K562 (cell line): ENCODE measurements around the gene CPM. TPM values are rescaled to one million over a fixed set of nuclear protein-coding genes. Genes with fewer than 3 reads are reported as not detected.

Source experiments
- ATAC-seq: fragments of 200-7000 bp; cut with Tn5 transposase; 3 replicates; pipeline ENCODE4 v1.9.1; 2020; ENCODE audit warnings: moderate library complexity
- BruUV-seq: library from RNA; stranded (reverse); fragments of 400-500 nt; replicated peaks from 2 replicates; lab custom pipeline; 2021; lab: Mats Ljungman, UMichigan
- CTCF ChIA-PET: fragments of 300-600 bp; formaldehyde crosslinking; extraction: SDS; loops from one replicate; lab custom pipeline; 2021; ENCODE audit warnings: low intra/inter-chr PET ratio; lab: Yijun Ruan, JAX
- POLR2A ChIA-PET: fragments of 300-600, 350-650 bp; sonication (Branson Sonifier 250); formaldehyde crosslinking; extraction: SDS; loops from one replicate; lab custom pipeline; 2021; ENCODE audit warnings: antibody characterized with exemption, inconsistent platforms; lab: Yijun Ruan, JAX
- DNase-seq, 4 experiments: peaks; one replicate each; pipeline versions ENCODE4 v3.0.0 to v3.0.0-alpha.2; 2011 to 2018; ENCODE audit warnings: low spot score in 3 of 4, mixed read lengths in 3 of 4; ENCODE audit errors: extremely low read depth in 1 of 4
- FAIRE-seq: peaks from 2 replicates; lab custom pipeline; 2011; peaks lifted over from hg19 to GRCh38; lab: Jason Lieb, UNC
- H2AFZ ChIP-seq: 2 replicates; pipeline ENCODE4 v1.6.0; 2011; ENCODE audit warnings: low read depth, low read length, control low read depth, inconsistent platforms
- H3K27ac ChIP-seq: fragments of 200-600 bp; 3 replicates; pipeline ENCODE4 v1.8.0; 2011; ENCODE audit warnings: low read depth, mild to moderate bottlenecking, control low read depth, inconsistent platforms, low read length, moderate library complexity, mixed read lengths; ENCODE audit errors: extremely low read depth
- H3K27me3 ChIP-seq, 2 experiments: fragments of 300-600 bp in 1 of 2; 2 replicates in 1 of 2; 3 replicates in 1 of 2; pipeline versions ENCODE4 v1.6.0 to v1.8.0; 2011; ENCODE audit warnings: inconsistent platforms in 2 of 2, low read length in 2 of 2, mild to moderate bottlenecking in 1 of 2, mixed read lengths in 1 of 2, moderate library complexity in 1 of 2; ENCODE audit not compliant: control insufficient read depth in 2 of 2, insufficient read depth in 2 of 2
- H3K36me3 ChIP-seq: fragments of 300-600 bp; 3 replicates; pipeline ENCODE4 v1.8.0; 2011; ENCODE audit warnings: mild to moderate bottlenecking, low read length, inconsistent platforms; ENCODE audit not compliant: control insufficient read depth, insufficient read depth
- H3K4me1 ChIP-seq, 2 experiments: fragments of 200-600 bp in 1 of 2; replicated peaks in 1 of 2; 2 replicates in 1 of 2; 3 replicates in 1 of 2; pipeline versions ENCODE4 v1.5.1 to v1.8.0; 2011; ENCODE audit warnings: inconsistent platforms in 2 of 2, low read length in 2 of 2, mild to moderate bottlenecking in 1 of 2, mixed read lengths in 1 of 2, moderate library complexity in 1 of 2; ENCODE audit not compliant: control insufficient read depth in 2 of 2, insufficient read depth in 2 of 2
- H3K4me2 ChIP-seq: 2 replicates; pipeline ENCODE4 v1.6.1; 2011; ENCODE audit warnings: low read length, control low read depth, inconsistent platforms, mixed read lengths; ENCODE audit not compliant: insufficient read depth
- H3K4me3 ChIP-seq: fragments of 200-600 bp; sonication (generic), shearing (Covaris generic); 2 replicates; pipeline ENCODE4 v1.5.1; 2016; ENCODE audit warnings: control low read depth, inconsistent platforms
- H3K79me2 ChIP-seq: fragments of 200-600 bp; 3 replicates; pipeline ENCODE4 v1.8.0; 2011; ENCODE audit warnings: low read length, inconsistent platforms; ENCODE audit not compliant: control insufficient read depth, insufficient read depth
- H3K9ac ChIP-seq, 2 experiments: 2 replicates each; pipeline versions ENCODE4 v1.6.0 to v1.6.1; 2011; ENCODE audit warnings: low read depth in 2 of 2, low read length in 2 of 2, control low read depth in 1 of 2, inconsistent platforms in 1 of 2, mild to moderate bottlenecking in 1 of 2, mixed read lengths in 1 of 2; ENCODE audit not compliant: insufficient read depth in 1 of 2
- H3K9me1 ChIP-seq: one replicate; pipeline ENCODE4 v1.6.0; 2011; ENCODE audit warnings: inconsistent platforms, mild to moderate bottlenecking, low read length, moderate library complexity; ENCODE audit not compliant: control insufficient read depth, insufficient read depth
- H3K9me3 ChIP-seq: replicated peaks from 2 replicates; pipeline ENCODE4 v1.5.1; 2011; ENCODE audit warnings: low read depth, low read length, inconsistent platforms; ENCODE audit not compliant: control insufficient read depth, insufficient read depth
- H4K20me1 ChIP-seq: replicated peaks from 2 replicates; pipeline ENCODE4 v1.6.1; 2011; ENCODE audit warnings: low read length, inconsistent platforms, mixed read lengths; ENCODE audit not compliant: control insufficient read depth, insufficient read depth
- CAMTA2 ChIP-seq: fragments of 250-450 bp; sonication (Bioruptor Pico); conservative IDR thresholded peaks from 2 replicates; pipeline ENCODE4 v1.5.1; 2022
- CC2D1A ChIP-seq: fragments of 450-650 bp; IDR thresholded peaks from 2 replicates; pipeline ENCODE4 v1.6.1; 2017; ENCODE audit warnings: mild to moderate bottlenecking
- CTBP1 ChIP-seq: fragments of 450-650 bp; IDR thresholded peaks from 2 replicates; pipeline ENCODE4 v1.6.1; 2016; ENCODE audit warnings: borderline replicate concordance
- CXXC5 ChIP-seq: fragments of 250-450 bp; sonication (Bioruptor Pico); IDR thresholded peaks from 2 replicates; pipeline ENCODE4 v1.8.0; 2022; ENCODE audit warnings: inconsistent platforms, mild to moderate bottlenecking, moderate library complexity
- FOXA3 ChIP-seq, 2 experiments: fragments of 450-650 bp in 1 of 2; sonication (generic) in 1 of 2; formaldehyde crosslinking; IDR thresholded peaks in 1 of 2; conservative IDR thresholded peaks in 1 of 2; 2 replicates each; pipeline versions ENCODE4 v1.4.0 to v1.8.0; 2020 to 2022; ENCODE audit warnings: mild to moderate bottlenecking in 2 of 2, missing genetic modification reagents in 1 of 2
- GATA2 ChIP-seq: sonication (generic); formaldehyde crosslinking; IDR thresholded peaks from 2 replicates; pipeline ENCODE4 v1.4.0; 2020; ENCODE audit warnings: mild to moderate bottlenecking, missing genetic modification reagents
- HES1 ChIP-seq: fragments of 450-650 bp; IDR thresholded peaks from 2 replicates; pipeline ENCODE4 v1.6.1; 2016; ENCODE audit warnings: low read depth, mild to moderate bottlenecking, moderate library complexity
- HLTF ChIP-seq: fragments of 450-650 bp; IDR thresholded peaks from 2 replicates; pipeline ENCODE4 v1.6.1; 2016
- ILK ChIP-seq: fragments of 450-650 bp; IDR thresholded peaks from 2 replicates; pipeline ENCODE4 v1.6.1; 2016; ENCODE audit warnings: missing genetic modification characterization, low read depth, mild to moderate bottlenecking, missing compliant biosample characterization, moderate library complexity, borderline replicate concordance
- NFE2L1 ChIP-seq: fragments of 450-650 bp; IDR thresholded peaks from 2 replicates; pipeline ENCODE4 v1.6.1; 2016; ENCODE audit warnings: missing genetic modification characterization, low read depth, mild to moderate bottlenecking, missing compliant biosample characterization, moderate library complexity, borderline replicate concordance
- NR3C1 ChIP-seq: sonication (generic); formaldehyde crosslinking; IDR thresholded peaks from 2 replicates; pipeline ENCODE4 v1.8.1; 2022; ENCODE audit warnings: missing genetic modification reagents
- RHOXF2B ChIP-seq: fragments of 250-450 bp; sonication (Bioruptor Pico); conservative IDR thresholded peaks from 2 replicates; pipeline ENCODE4 v1.5.1; 2021
- STAT5A ChIP-seq: IDR thresholded peaks from 2 replicates; pipeline ENCODE4 v1.6.1; 2012; ENCODE audit warnings: low read length, inconsistent platforms, borderline replicate concordance
- TAF7 ChIP-seq: fragments of 450-650 bp; IDR thresholded peaks from 2 replicates; pipeline ENCODE4 v1.6.1; 2016; ENCODE audit warnings: missing genetic modification characterization, missing compliant biosample characterization
- ZNF316 ChIP-seq: fragments of 450-650 bp; IDR thresholded peaks from 2 replicates; pipeline ENCODE4 v1.6.1; 2016
- ZNF586 ChIP-seq: fragments of 450-650 bp; formaldehyde crosslinking; conservative IDR thresholded peaks from 2 replicates; pipeline ENCODE4 v1.4.0; 2020; ENCODE audit warnings: mild to moderate bottlenecking, moderate library complexity
- ZNF644 ChIP-seq: fragments of 200-800 bp; sonication (Bioruptor generic); IDR thresholded peaks from 2 replicates; pipeline ENCODE4 v1.6.1; 2016; ENCODE audit warnings: low read depth, missing genetic modification characterization, missing compliant biosample characterization
- WGBS: fragments of 100-300 bp; shearing (Covaris generic); methylation state at CpG from one replicate; pipeline ENCODE4 v1.1.6; 2016; ENCODE audit warnings: low coverage, mixed read lengths; ENCODE audit not compliant: insufficient coverage; ENCODE audit errors: missing lambda C conversion rate; 5-methylcytosine and 5-hydroxymethylcytosine counted together
- in situ Hi-C: fragments of 300-500 bp; cut with MboI; formaldehyde crosslinking; loops from 4 replicates; pipeline ENCODE4 v1.15.0; 2018; ENCODE audit warnings: inconsistent platforms, mixed read lengths
- intact Hi-C: fragments of 100-400 bp; cut with micrococcal nuclease; formaldehyde crosslinking; loops from 2 replicates; pipeline ENCODE4 v1.14.2; 2022
- polyA plus RNA-seq, 8 experiments: library from polyadenylated mRNA; depleted of rRNA in 4 of 8; stranded (reverse) in 5 of 8; unstranded in 3 of 8; fragments of >200 nt; fragmentation: Nextera tagmentation in 2 of 8; fragmentation: Illumina TruSeq in 1 of 8; extraction: Ambion mirVana in 2 of 8; extraction: Trizol in 1 of 8; gene quantifications; 2 replicates each; pipeline versions ENCODE4 v1.2.1 to v1.2.3, GENCODE V29; 2011 to 2014; ENCODE audit warnings: inconsistent platforms in 1 of 8, missing spikeins in 1 of 8
- total RNA-seq, 7 experiments: library from RNA; depleted of rRNA in 6 of 7; stranded (reverse); fragments of >200 nt in 6 of 7; fragmentation: Illumina TruSeq in 2 of 7; extraction: Trizol in 2 of 7; gene quantifications; 2 replicates each; pipeline versions ENCODE4 v1.2.1 to v1.2.3, GENCODE V29; 2011 to 2021; ENCODE audit warnings: low replicate concordance in 1 of 7
- TF ChIP-seq, protein P1 (sequence below): fragments of 450-650 bp; IDR thresholded peaks from 2 replicates; pipeline ENCODE4 v1.6.1; 2017; ENCODE audit warnings: antibody characterized with exemption
- TF ChIP-seq, protein P2 (sequence below): fragments of 450-650 bp; conservative IDR thresholded peaks from 2 replicates; pipeline ENCODE4 v1.6.1; 2016; ENCODE audit warnings: missing genetic modification characterization, low read depth, mild to moderate bottlenecking, missing compliant biosample characterization, moderate library complexity

The CPM gene
- total and polyA plus RNA-seq, 9 of the 15 experiments (the other 6 are each of a cell fraction or from before 2014, with no cell fraction given): 0.31 TPM; not detected in 8

GRCh38 chr12:68911197-68911718 is 21.7 kb downstream of the CPM start:
- CTCF ChIA-PET: no interaction called here

More at GRCh38 chr12:68911197-68911718, 21.7 kb downstream of the CPM start:
- Histone ChIP-seq H3K36me3 (no peaks in the 10 kb centered on the region), H4K20me1 (no peaks in the 10 kb centered on the region), H3K9me3 (no peaks in the 10 kb centered on the region)
- no peak for FAIRE-seq
- TF ChIP-seq CXXC5 (CRISPR knock-in tag): no peak
- TF ChIP-seq NFE2L1 (tag): no peak
- no peak for TF ChIP-seq ZNF644 (tag)
- TF ChIP-seq CTBP1: no peak
- no peak for TF ChIP-seq GATA2 (CRISPR knock-in tag)
- no peak for TF ChIP-seq TAF7 (tag)
- TF ChIP-seq, protein P1, sequence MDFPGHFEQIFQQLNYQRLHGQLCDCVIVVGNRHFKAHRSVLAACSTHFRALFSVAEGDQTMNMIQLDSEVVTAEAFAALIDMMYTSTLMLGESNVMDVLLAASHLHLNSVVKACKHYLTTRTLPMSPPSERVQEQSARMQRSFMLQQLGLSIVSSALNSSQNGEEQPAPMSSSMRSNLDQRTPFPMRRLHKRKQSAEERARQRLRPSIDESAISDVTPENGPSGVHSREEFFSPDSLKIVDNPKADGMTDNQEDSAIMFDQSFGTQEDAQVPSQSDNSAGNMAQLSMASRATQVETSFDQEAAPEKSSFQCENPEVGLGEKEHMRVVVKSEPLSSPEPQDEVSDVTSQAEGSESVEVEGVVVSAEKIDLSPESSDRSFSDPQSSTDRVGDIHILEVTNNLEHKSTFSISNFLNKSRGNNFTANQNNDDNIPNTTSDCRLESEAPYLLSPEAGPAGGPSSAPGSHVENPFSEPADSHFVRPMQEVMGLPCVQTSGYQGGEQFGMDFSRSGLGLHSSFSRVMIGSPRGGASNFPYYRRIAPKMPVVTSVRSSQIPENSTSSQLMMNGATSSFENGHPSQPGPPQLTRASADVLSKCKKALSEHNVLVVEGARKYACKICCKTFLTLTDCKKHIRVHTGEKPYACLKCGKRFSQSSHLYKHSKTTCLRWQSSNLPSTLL: no peak
- TF ChIP-seq RHOXF2B (CRISPR knock-in tag): no peak
- TF ChIP-seq FOXA3 (CRISPR knock-in tag; conservative IDR thresholded peaks at IDR 0.05 in 1 of 2, IDR thresholded peaks at IDR 0.05 in 1 of 2): no peak
- TF ChIP-seq CC2D1A: no peak
- no peak for TF ChIP-seq HLTF
- no peak for TF ChIP-seq ZNF316
- TF ChIP-seq, protein P2, sequence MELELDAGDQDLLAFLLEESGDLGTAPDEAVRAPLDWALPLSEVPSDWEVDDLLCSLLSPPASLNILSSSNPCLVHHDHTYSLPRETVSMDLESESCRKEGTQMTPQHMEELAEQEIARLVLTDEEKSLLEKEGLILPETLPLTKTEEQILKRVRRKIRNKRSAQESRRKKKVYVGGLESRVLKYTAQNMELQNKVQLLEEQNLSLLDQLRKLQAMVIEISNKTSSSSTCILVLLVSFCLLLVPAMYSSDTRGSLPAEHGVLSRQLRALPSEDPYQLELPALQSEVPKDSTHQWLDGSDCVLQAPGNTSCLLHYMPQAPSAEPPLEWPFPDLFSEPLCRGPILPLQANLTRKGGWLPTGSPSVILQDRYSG: no peak
- no peak for TF ChIP-seq STAT5A
- TF ChIP-seq ZNF586 (CRISPR knock-in tag): no peak
- no peak for TF ChIP-seq CAMTA2 (CRISPR knock-in tag)
- no peak for TF ChIP-seq ILK (tag)
- no peak for TF ChIP-seq NR3C1 (CRISPR knock-in tag)
- TF ChIP-seq HES1: no peak
- TF ChIP-seq, all 486 proteins: peak for 0
- Histone ChIP-seq H3K27ac (no peak overlapping the region), H3K9me1 (no peaks in the 10 kb centered on the region), H3K9ac (no peak overlapping the region), H3K4me1 (no peaks in the 10 kb centered on the region), H2AFZ (no peak overlapping the region), H3K4me2 (no peak overlapping the region), H3K79me2 (no peaks in the 10 kb centered on the region), H3K4me3 (no peak overlapping the region), H3K27me3 (peaks cover 8 to 12% of the 10 kb centered on the region in 2 experiments; a peak in 4 of 5 replicates)
- POLR2A ChIA-PET: interaction anchor here (1.8 kb wide), 1 partner anchor 10 kb away, joined by 4 read pairs; no protein-coding TSS in a partner anchor
- no TSS peak for BruUV-seq
- intact Hi-C loops (no loop called here), in situ Hi-C loops (no loop called here)
- ATAC-seq (no peak), DNase-seq (no peak)
- 4% methylated on average over 2 of the region's 2 CpGs for WGBS
